A673 (cell line): ENCODE measurements around the gene CXADR.

Source experiments
- CTCF ChIP-seq: fragments of 300-800, 200-600 bp; sonication (generic); conservative IDR thresholded peaks from 2 replicates; pipeline ENCODE4 v1.5.1; 2017; ENCODE audit warnings: low read depth, mild to moderate bottlenecking, antibody characterized with exemption, low read length, moderate library complexity, mixed read lengths
- EZH2 ChIP-seq: fragments of 200-600 bp; sonication (generic); IDR thresholded peaks from 2 replicates; pipeline ENCODE4 v1.6.1; 2017; ENCODE audit warnings: borderline replicate concordance, low read depth, mild to moderate bottlenecking, mixed read lengths, antibody characterized with exemption, low read length; ENCODE audit not compliant: poor library complexity, severe bottlenecking

GRCh38 chr21:17583898-17584297, 71.1 kb downstream of the CXADR start:
- TF ChIP-seq CTCF, result no peak
- no peak for TF ChIP-seq EZH2
